Measurements from ENCODE around the gene AFAP1. TPM values are rescaled to one million over a fixed set of nuclear protein-coding genes. Genes with fewer than 3 reads are reported as not detected.

The AFAP1 gene
- total RNA-seq, 1 experiment from 2014 or later, result 42.1 TPM

GRCh38 chr4:7985072-7985471 lies 45.4 kb upstream of the AFAP1 start:
- H4K20me1 ChIP-seq (ENCODE audit: low read length), result no peaks in the 10 kb centered on the region
- no peak overlapping the region for H3K4me2 ChIP-seq (ENCODE audit: low read length)
- no peak for ATAC-seq
- no peak overlapping the region for H3K4me3 ChIP-seq (ENCODE audit: low read length)
- no peaks in the 10 kb centered on the region for H3F3A ChIP-seq (ENCODE audit: low read length, unreplicated experiment)
- ChIA-PET POLR2A (ENCODE audit: unreplicated experiment) (no interaction called here), CTCF (no interaction called here)
- no peak for DNase-seq
- no peak overlapping the region for H3K9ac ChIP-seq (ENCODE audit: low read length)
- intact Hi-C loops (cut with micrococcal nuclease), result loop anchor here (5.0 kb wide), 1 partner anchor 103 kb away; no protein-coding TSS in a partner anchor
- no peaks in the 10 kb centered on the region for H3K36me3 ChIP-seq (ENCODE audit: low read depth, low read length)
- H3K9me3 ChIP-seq (ENCODE audit: low read length), result no peaks in the 10 kb centered on the region
- no peak overlapping the region for H2AFZ ChIP-seq (ENCODE audit: low read length)
- H3K79me2 ChIP-seq (ENCODE audit: low read length), result no peaks in the 10 kb centered on the region
- H3K4me1 ChIP-seq (ENCODE audit: insufficient read depth, low read length), result peaks cover 17% of the 10 kb centered on the region
- H3K27ac ChIP-seq (ENCODE audit: low read length), result no peak overlapping the region
- TF ChIP-seq CTCF (conservative IDR thresholded peaks at IDR 0.05; ENCODE audit: low read depth, low read length), result no peak
- TF ChIP-seq EZH2phosphoT487 (IDR thresholded peaks at IDR 0.05; ENCODE audit: borderline replicate concordance, low read length), result no peak
- no peak for TF ChIP-seq EZH2 (IDR thresholded peaks at IDR 0.05; ENCODE audit: low read length, unreplicated experiment)
- BruUV-seq (replicated peaks), result no TSS peak
- no peaks in the 10 kb centered on the region for H3K9me2 ChIP-seq (replicated peaks; ENCODE audit: low read length)
- H3K27me3 ChIP-seq (ENCODE audit: low read length), result no peaks in the 10 kb centered on the region

GRCh38 chr4:7984286-7984925 lies 44.7 kb upstream of the AFAP1 start:
- no peaks in the 10 kb centered on the region for H3F3A ChIP-seq (ENCODE audit: low read length, unreplicated experiment)
- no peaks in the 10 kb centered on the region for H3K9me2 ChIP-seq (replicated peaks; ENCODE audit: low read length)
- no peaks in the 10 kb centered on the region for H3K36me3 ChIP-seq (ENCODE audit: low read depth, low read length)
- no peak overlapping the region for H2AFZ ChIP-seq (ENCODE audit: low read length)
- no TSS peak for BruUV-seq (replicated peaks)
- no peaks in the 10 kb centered on the region for H3K27me3 ChIP-seq (ENCODE audit: low read length)
- no peak overlapping the region for H3K27ac ChIP-seq (ENCODE audit: low read length)
- no peak overlapping the region for H3K4me3 ChIP-seq (ENCODE audit: low read length)
- ATAC-seq, result no peak
- no peak for TF ChIP-seq EZH2 (IDR thresholded peaks at IDR 0.05; ENCODE audit: low read length, unreplicated experiment)
- no peak for TF ChIP-seq CTCF (conservative IDR thresholded peaks at IDR 0.05; ENCODE audit: low read depth, low read length)
- no peak for TF ChIP-seq EZH2phosphoT487 (IDR thresholded peaks at IDR 0.05; ENCODE audit: borderline replicate concordance, low read length)
- intact Hi-C loops (cut with micrococcal nuclease), result no loop called here
- H3K9me3 ChIP-seq (ENCODE audit: low read length), result no peaks in the 10 kb centered on the region
- POLR2A ChIA-PET (ENCODE audit: unreplicated experiment), result no interaction called here
- no peaks in the 10 kb centered on the region for H4K20me1 ChIP-seq (ENCODE audit: low read length)
- CTCF ChIA-PET, result no interaction called here
- H3K9ac ChIP-seq (ENCODE audit: low read length), result no peak overlapping the region
- no peak overlapping the region for H3K4me2 ChIP-seq (ENCODE audit: low read length)
- no peak for DNase-seq
- peaks cover 24% of the 10 kb centered on the region for H3K4me1 ChIP-seq (ENCODE audit: insufficient read depth, low read length)
- no peaks in the 10 kb centered on the region for H3K79me2 ChIP-seq (ENCODE audit: low read length)

GRCh38 chr4:7983296-7983695 lies 43.6 kb upstream of the AFAP1 start:
- H3K4me3 ChIP-seq (ENCODE audit: low read length), result no peak overlapping the region
- H3K9me3 ChIP-seq (ENCODE audit: low read length), result no peaks in the 10 kb centered on the region
- ChIA-PET CTCF (no interaction called here), POLR2A (ENCODE audit: unreplicated experiment) (no interaction called here)
- H4K20me1 ChIP-seq (ENCODE audit: low read length), result no peaks in the 10 kb centered on the region
- intact Hi-C loops (cut with micrococcal nuclease), result no loop called here
- no peak overlapping the region for H3K4me2 ChIP-seq (ENCODE audit: low read length)
- no peaks in the 10 kb centered on the region for H3F3A ChIP-seq (ENCODE audit: low read length, unreplicated experiment)
- BruUV-seq (replicated peaks), result no TSS peak
- H3K27me3 ChIP-seq (ENCODE audit: low read length), result no peaks in the 10 kb centered on the region
- H2AFZ ChIP-seq (ENCODE audit: low read length), result no peak overlapping the region
- no peaks in the 10 kb centered on the region for H3K9me2 ChIP-seq (replicated peaks; ENCODE audit: low read length)
- peaks cover 28% of the 10 kb centered on the region for H3K4me1 ChIP-seq (ENCODE audit: insufficient read depth, low read length)
- H3K9ac ChIP-seq (ENCODE audit: low read length), result no peak overlapping the region
- no peak for ATAC-seq
- H3K27ac ChIP-seq (ENCODE audit: low read length), result no peak overlapping the region
- DNase-seq, result no peak
- no peak for TF ChIP-seq EZH2 (IDR thresholded peaks at IDR 0.05; ENCODE audit: low read length, unreplicated experiment)
- TF ChIP-seq CTCF (conservative IDR thresholded peaks at IDR 0.05; ENCODE audit: low read depth, low read length), result no peak
- H3K79me2 ChIP-seq (ENCODE audit: low read length), result no peaks in the 10 kb centered on the region
- H3K36me3 ChIP-seq (ENCODE audit: low read depth, low read length), result no peaks in the 10 kb centered on the region
